Loucy (cell line): ENCODE data around the gene EIF2S2.

ENCODE experiments used
- H2AFZ ChIP-seq: fragments of 200-600 bp; sonication (generic); 2 replicates; pipeline ENCODE4 v1.6.0; 2016; ENCODE audit warnings: antibody characterized with exemption, mild to moderate bottlenecking, low read length, moderate library complexity
- H3F3A ChIP-seq: fragments of 200-600 bp; 2 replicates; pipeline ENCODE4 v1.6.0; 2016; ENCODE audit warnings: antibody characterized with exemption, low read depth, mild to moderate bottlenecking
- H3K27me3 ChIP-seq: fragments of 200-600 bp; sonication (generic); 2 replicates; pipeline ENCODE4 v1.6.1; 2014; ENCODE audit warnings: low read length, mild to moderate bottlenecking; ENCODE audit not compliant: insufficient read depth, poor library complexity, severe bottlenecking
- H3K36me3 ChIP-seq: fragments of 200-600 bp; sonication (generic); 2 replicates; pipeline ENCODE4 v1.6.1; 2016; ENCODE audit warnings: low read length; ENCODE audit not compliant: insufficient read depth
- H3K4me1 ChIP-seq: fragments of 200-600 bp; sonication (generic); 2 replicates; pipeline ENCODE4 v1.5.1; 2014; ENCODE audit warnings: low read length, mild to moderate bottlenecking; ENCODE audit not compliant: insufficient read depth, poor library complexity, severe bottlenecking
- H3K4me2 ChIP-seq: fragments of 200-600 bp; sonication (generic); 2 replicates; pipeline ENCODE4 v1.6.0; 2014; ENCODE audit warnings: antibody characterized with exemption, low read length, low read depth, mild to moderate bottlenecking; ENCODE audit not compliant: poor library complexity, severe bottlenecking
- H3K4me3 ChIP-seq: fragments of 200-600 bp; sonication (generic); 2 replicates; pipeline ENCODE4 v1.5.1; 2014; ENCODE audit warnings: low read length, mild to moderate bottlenecking, mixed read lengths; ENCODE audit not compliant: poor library complexity, severe bottlenecking
- H3K79me2 ChIP-seq: fragments of 200-600 bp; sonication (generic); 2 replicates; pipeline ENCODE4 v1.6.1; 2014; ENCODE audit warnings: low read length; ENCODE audit not compliant: insufficient read depth
- H3K9ac ChIP-seq: fragments of 200-600 bp; sonication (generic); 2 replicates; pipeline ENCODE4 v1.6.0; 2014; ENCODE audit warnings: mild to moderate bottlenecking, low read depth, low read length, moderate library complexity; ENCODE audit not compliant: poor library complexity, severe bottlenecking
- H3K9me2 ChIP-seq: fragments of 200-600 bp; sonication (generic); replicated peaks from 2 replicates; pipeline ENCODE4 v1.6.1; 2016; ENCODE audit warnings: low read depth, low read length, mixed read lengths
- H3K9me3 ChIP-seq: fragments of 200-600 bp; sonication (generic); 2 replicates; pipeline ENCODE4 v1.6.1; 2014; ENCODE audit warnings: mild to moderate bottlenecking, antibody characterized with exemption, low read length, low read depth; ENCODE audit not compliant: insufficient read depth
- H4K20me1 ChIP-seq: fragments of 200-600 bp; sonication (generic); 2 replicates; pipeline ENCODE4 v1.6.0; 2014; ENCODE audit warnings: antibody characterized with exemption, low read length, mild to moderate bottlenecking; ENCODE audit not compliant: insufficient read depth, poor library complexity, severe bottlenecking
- EZH2phosphoT487 ChIP-seq: fragments of 200-600 bp; IDR thresholded peaks from 2 replicates; pipeline ENCODE4 v1.6.1; 2018; ENCODE audit warnings: antibody characterized with exemption, mild to moderate bottlenecking, moderate library complexity, borderline replicate concordance
- TF ChIP-seq, protein P1 (sequence below): fragments of 200-600 bp; sonication (generic); conservative IDR thresholded peaks from 2 replicates; pipeline ENCODE4 v1.5.1; 2014; ENCODE audit warnings: mild to moderate bottlenecking, antibody characterized with exemption, low read length

The EIF2S2 gene

GRCh38 chr20:34109442-34109841 lies 2.6 kb downstream of the EIF2S2 start:
- no peaks in the 10 kb centered on the region for H3K9me2 ChIP-seq
- H3K79me2 ChIP-seq: peaks cover 76% of the 10 kb centered on the region
- no peaks in the 10 kb centered on the region for H3K9me3 ChIP-seq
- peaks cover 18% of the 10 kb centered on the region; the same call in 1 of the 2 replicates for H3K36me3 ChIP-seq
- peak overlapping the region; percentile 84 for H3K4me3 ChIP-seq
- peak overlapping the region; percentile 99 for H3K4me2 ChIP-seq
- H2AFZ ChIP-seq: no peak overlapping the region
- peaks cover 7% of the 10 kb centered on the region for H3K27me3 ChIP-seq
- H3K4me1 ChIP-seq: peaks cover 57% of the 10 kb centered on the region
- H4K20me1 ChIP-seq: peaks cover 70% of the 10 kb centered on the region
- no peaks in the 10 kb centered on the region for H3F3A ChIP-seq
- TF ChIP-seq EZH2phosphoT487: no peak
- TF ChIP-seq, protein P1, sequence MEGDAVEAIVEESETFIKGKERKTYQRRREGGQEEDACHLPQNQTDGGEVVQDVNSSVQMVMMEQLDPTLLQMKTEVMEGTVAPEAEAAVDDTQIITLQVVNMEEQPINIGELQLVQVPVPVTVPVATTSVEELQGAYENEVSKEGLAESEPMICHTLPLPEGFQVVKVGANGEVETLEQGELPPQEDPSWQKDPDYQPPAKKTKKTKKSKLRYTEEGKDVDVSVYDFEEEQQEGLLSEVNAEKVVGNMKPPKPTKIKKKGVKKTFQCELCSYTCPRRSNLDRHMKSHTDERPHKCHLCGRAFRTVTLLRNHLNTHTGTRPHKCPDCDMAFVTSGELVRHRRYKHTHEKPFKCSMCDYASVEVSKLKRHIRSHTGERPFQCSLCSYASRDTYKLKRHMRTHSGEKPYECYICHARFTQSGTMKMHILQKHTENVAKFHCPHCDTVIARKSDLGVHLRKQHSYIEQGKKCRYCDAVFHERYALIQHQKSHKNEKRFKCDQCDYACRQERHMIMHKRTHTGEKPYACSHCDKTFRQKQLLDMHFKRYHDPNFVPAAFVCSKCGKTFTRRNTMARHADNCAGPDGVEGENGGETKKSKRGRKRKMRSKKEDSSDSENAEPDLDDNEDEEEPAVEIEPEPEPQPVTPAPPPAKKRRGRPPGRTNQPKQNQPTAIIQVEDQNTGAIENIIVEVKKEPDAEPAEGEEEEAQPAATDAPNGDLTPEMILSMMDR: no peak
- H3K9ac ChIP-seq: peak overlapping the region; percentile 41

- H3K4me3 ChIP-seq: peak overlapping the region; percentile 84
- H3K36me3 ChIP-seq: peaks cover 25% of the 10 kb centered on the region; the same call in 1 of the 2 replicates
- peak overlapping the region; percentile 99 for H3K4me2 ChIP-seq
- H3K4me1 ChIP-seq: peaks cover 57% of the 10 kb centered on the region
- H3K9me2 ChIP-seq: no peaks in the 10 kb centered on the region
- peaks cover 7% of the 10 kb centered on the region for H3K27me3 ChIP-seq
- no peaks in the 10 kb centered on the region for H3K9me3 ChIP-seq
- no peak overlapping the region for H2AFZ ChIP-seq
- H3F3A ChIP-seq: no peaks in the 10 kb centered on the region
- peak overlapping the region; percentile 41 for H3K9ac ChIP-seq
- H3K79me2 ChIP-seq: peaks cover 83% of the 10 kb centered on the region
- no peak for TF ChIP-seq EZH2phosphoT487
- TF ChIP-seq, protein P1: no peak
- peaks cover 73% of the 10 kb centered on the region for H4K20me1 ChIP-seq
These were observed 3.3 kb downstream of the EIF2S2 start for GRCh38 chr20:34108616-34109174.

GRCh38 chr20:34105978-34106675 lies 5.9 kb downstream of the EIF2S2 start:
- Histone ChIP-seq H4K20me1 (peaks cover 87% of the 10 kb centered on the region), H3K9me2 (no peaks in the 10 kb centered on the region), H3F3A (no peaks in the 10 kb centered on the region), H3K36me3 (peaks cover 49% of the 10 kb centered on the region), H3K4me3 (peak overlapping the region; percentile 84), H3K9me3 (no peaks in the 10 kb centered on the region), H3K79me2 (peaks cover 99% of the 10 kb centered on the region), H3K9ac (no peak overlapping the region), H2AFZ (no peak overlapping the region), H3K4me1 (peaks cover 55% of the 10 kb centered on the region), H3K27me3 (no peaks in the 10 kb centered on the region), H3K4me2 (peak overlapping the region; percentile 99)
- TF ChIP-seq EZH2phosphoT487: no peak
- TF ChIP-seq, protein P1: no peak
